Naive thymus-derived CD4-positive, alpha-beta T cell (primary cell): ENCODE measurements around the gene NT5DC2. TPM values are rescaled to one million over a fixed set of nuclear protein-coding genes. Genes with fewer than 3 reads are reported as not detected.

Experiments
- ATAC-seq: fragments of 150-1000 bp; cut with Tn5 transposase; 2 replicates; pipeline ENCODE4 v1.10.0; 2021; ENCODE audit warnings: mild to moderate bottlenecking, moderate library complexity
- CTCF ChIA-PET: fragments of 350-600 bp; sonication (Branson Sonifier 250); formaldehyde crosslinking; loops from one replicate; lab custom pipeline; 2021; ENCODE audit warnings: antibody characterized with exemption; lab: Charles Lee
- POLR2A ChIA-PET: fragments of 350-600 bp; sonication (Branson Sonifier 250); formaldehyde crosslinking; loops from one replicate; lab custom pipeline; 2021; ENCODE audit warnings: antibody characterized with exemption, inconsistent platforms; lab: Charles Lee
- DNase-seq, 9 donors: peaks; one replicate each; pipeline versions ENCODE4 v3.0.0 to v3.0.0-alpha.2; 2020 to 2022; ENCODE audit warnings: mixed read lengths in 1 of 9
- H3K27ac ChIP-seq: one replicate; pipeline ENCODE4 v1.7.0; 2013; ENCODE audit warnings: mild to moderate bottlenecking, low read depth, low read length, moderate library complexity
- H3K27me3 ChIP-seq, 2 donors: one replicate each; pipeline ENCODE4 v1.7.0; 2013; ENCODE audit warnings: low read length in 2 of 2, mild to moderate bottlenecking in 2 of 2, moderate library complexity in 2 of 2; ENCODE audit not compliant: control insufficient read depth in 2 of 2, insufficient read depth in 2 of 2
- H3K36me3 ChIP-seq, 3 experiments: 1 replicate in 2 of 3; 2 replicates in 1 of 3; pipeline ENCODE4 v1.7.0; 2013; ENCODE audit warnings: low read length in 3 of 3, mild to moderate bottlenecking in 3 of 3, moderate library complexity in 1 of 3; ENCODE audit not compliant: insufficient read depth in 3 of 3, control insufficient read depth in 2 of 3
- H3K4me1 ChIP-seq, 2 donors: one replicate each; pipeline ENCODE4 v1.7.0; 2013; ENCODE audit warnings: low read length in 2 of 2, mild to moderate bottlenecking in 2 of 2, moderate library complexity in 1 of 2; ENCODE audit not compliant: control insufficient read depth in 2 of 2, insufficient read depth in 2 of 2
- H3K4me3 ChIP-seq: 2 replicates; pipeline ENCODE4 v1.7.0; 2013; ENCODE audit warnings: mild to moderate bottlenecking, low read length
- H3K9me3 ChIP-seq, 3 experiments: 1 replicate in 2 of 3; 2 replicates in 1 of 3; pipeline ENCODE4 v1.7.0; 2013; ENCODE audit warnings: low read length in 3 of 3; ENCODE audit not compliant: control insufficient read depth in 2 of 3
- H3K27ac Mint-ChIP-seq, 9 donors: one replicate each; pipeline ENCODE4 v1.8.0; 2020 to 2022; ENCODE audit warnings: mixed read lengths in 9 of 9, mild to moderate bottlenecking in 8 of 9, moderate library complexity in 5 of 9, inconsistent platforms in 2 of 9
- H3K27me3 Mint-ChIP-seq, 5 donors: one replicate each; pipeline ENCODE4 v1.8.0; 2021 to 2022; ENCODE audit warnings: mixed read lengths in 5 of 5, mild to moderate bottlenecking in 1 of 5
- H3K36me3 Mint-ChIP-seq, 5 donors: one replicate each; pipeline ENCODE4 v1.8.0; 2020 to 2022; ENCODE audit warnings: mixed read lengths in 5 of 5, mild to moderate bottlenecking in 3 of 5, inconsistent platforms in 1 of 5
- H3K4me1 Mint-ChIP-seq, 7 donors: one replicate each; pipeline ENCODE4 v1.8.0; 2020 to 2022; ENCODE audit warnings: mixed read lengths in 7 of 7, mild to moderate bottlenecking in 3 of 7, inconsistent platforms in 1 of 7
- H3K4me3 Mint-ChIP-seq, 10 donors: one replicate each; pipeline ENCODE4 v1.8.0; 2020 to 2022; ENCODE audit warnings: mild to moderate bottlenecking in 10 of 10, mixed read lengths in 10 of 10, moderate library complexity in 6 of 10, inconsistent platforms in 2 of 10
- H3K9me3 Mint-ChIP-seq, 11 donors: one replicate each; pipeline ENCODE4 v1.8.0; 2020 to 2022; ENCODE audit warnings: mixed read lengths in 11 of 11, mild to moderate bottlenecking in 4 of 11, inconsistent platforms in 1 of 11, moderate library complexity in 1 of 11
- intact Hi-C, 2 donors: fragments of 100-400 bp; cut with micrococcal nuclease; formaldehyde crosslinking; loops; one replicate each; pipeline ENCODE4 v1.15.1; 2023
- polyA plus RNA-seq, 2 donors: library from polyadenylated mRNA; unstranded; fragments of 300-500 nt; fragmentation: Illumina TruSeq; gene quantifications; one replicate each; pipeline ENCODE4 v1.2.3, GENCODE V29; 2021
- total RNA-seq, 6 experiments: library from RNA in 5 of 6; stranded (reverse) in 5 of 6; gene quantifications; 1 replicate in 5 of 6; 2 replicates in 1 of 6; pipeline ENCODE4 v1.2.3 and lab custom pipeline; 2021 to 2026

NT5DC2 gene
- total and polyA plus RNA-seq, 7 experiments from 2014 or later = 1.3 to 23.0 (median 3.1) TPM; not detected in 1

GRCh38 chr3:52561028-52561747 lies 27.5 kb upstream of the NT5DC2 start:
- peaks cover 19 to 60% (median 23%) of the 10 kb centered on the region in 3 experiments for H3K36me3 ChIP-seq
- H3K4me1 Mint-ChIP-seq = peaks cover 0 to 7% (median 3%) of the 10 kb centered on the region in 7 donors
- no peaks in the 10 kb centered on the region for H3K9me3 Mint-ChIP-seq
- ChIA-PET POLR2A (no interaction called here), CTCF (no interaction called here)
- DNase-seq (no peak), ATAC-seq (no peak)
- H3K36me3 Mint-ChIP-seq = peaks cover 17 to 38% (median 34%) of the 10 kb centered on the region in 5 donors
- no peaks in the 10 kb centered on the region for H3K9me3 ChIP-seq
- no peaks in the 10 kb centered on the region for H3K27me3 Mint-ChIP-seq
- H3K27me3 ChIP-seq = no peaks in the 10 kb centered on the region
- no peak overlapping the region for H3K4me3 Mint-ChIP-seq
- H3K27ac Mint-ChIP-seq = no peak overlapping the region
- H3K4me1 ChIP-seq = no peaks in the 10 kb centered on the region
- intact Hi-C loops = no loop called here
- H3K4me3 ChIP-seq = no peak overlapping the region
- H3K27ac ChIP-seq = no peak overlapping the region

DNA sequence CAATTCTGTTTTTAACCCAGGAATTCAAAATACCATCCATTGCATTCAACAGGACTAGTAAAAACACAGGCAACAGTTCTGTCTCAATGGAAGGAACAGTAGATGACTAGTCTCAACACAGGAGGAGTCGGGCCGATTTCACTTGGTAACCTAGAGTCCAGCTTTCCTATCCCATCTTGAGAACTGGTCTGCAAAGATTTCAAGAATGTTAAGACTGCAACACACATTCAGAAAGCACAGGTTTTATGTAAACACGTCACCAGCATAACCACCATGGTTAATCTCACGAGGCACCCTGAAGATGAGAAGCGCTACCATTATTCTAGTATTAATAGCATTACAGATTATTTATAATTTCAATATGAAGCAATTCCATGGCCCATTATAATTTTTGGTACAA lies 24.8 kb upstream of the NT5DC2 start:
- no peak overlapping the region for H3K4me3 ChIP-seq
- intact Hi-C loops = no loop called here
- ChIA-PET POLR2A (no interaction called here), CTCF (no interaction called here)
- Mint-ChIP-seq H3K36me3 (peaks cover 20 to 45% (median 33%) of the 10 kb centered on the region in 5 donors), H3K4me3 (no peak overlapping the region), H3K4me1 (peaks cover 0 to 9% (median 5%) of the 10 kb centered on the region in 7 donors), H3K27me3 (no peaks in the 10 kb centered on the region), H3K9me3 (no peaks in the 10 kb centered on the region), H3K27ac (peak overlapping the region in 1 of 9 donors; percentile 76)
- ATAC-seq (no peak), DNase-seq (no peak)
- peaks cover 22 to 71% (median 24%) of the 10 kb centered on the region in 3 experiments for H3K36me3 ChIP-seq
- H3K4me1 ChIP-seq = no peaks in the 10 kb centered on the region
- no peak overlapping the region for H3K27ac ChIP-seq
- H3K27me3 ChIP-seq = no peaks in the 10 kb centered on the region
- H3K9me3 ChIP-seq = no peaks in the 10 kb centered on the region

DNA sequence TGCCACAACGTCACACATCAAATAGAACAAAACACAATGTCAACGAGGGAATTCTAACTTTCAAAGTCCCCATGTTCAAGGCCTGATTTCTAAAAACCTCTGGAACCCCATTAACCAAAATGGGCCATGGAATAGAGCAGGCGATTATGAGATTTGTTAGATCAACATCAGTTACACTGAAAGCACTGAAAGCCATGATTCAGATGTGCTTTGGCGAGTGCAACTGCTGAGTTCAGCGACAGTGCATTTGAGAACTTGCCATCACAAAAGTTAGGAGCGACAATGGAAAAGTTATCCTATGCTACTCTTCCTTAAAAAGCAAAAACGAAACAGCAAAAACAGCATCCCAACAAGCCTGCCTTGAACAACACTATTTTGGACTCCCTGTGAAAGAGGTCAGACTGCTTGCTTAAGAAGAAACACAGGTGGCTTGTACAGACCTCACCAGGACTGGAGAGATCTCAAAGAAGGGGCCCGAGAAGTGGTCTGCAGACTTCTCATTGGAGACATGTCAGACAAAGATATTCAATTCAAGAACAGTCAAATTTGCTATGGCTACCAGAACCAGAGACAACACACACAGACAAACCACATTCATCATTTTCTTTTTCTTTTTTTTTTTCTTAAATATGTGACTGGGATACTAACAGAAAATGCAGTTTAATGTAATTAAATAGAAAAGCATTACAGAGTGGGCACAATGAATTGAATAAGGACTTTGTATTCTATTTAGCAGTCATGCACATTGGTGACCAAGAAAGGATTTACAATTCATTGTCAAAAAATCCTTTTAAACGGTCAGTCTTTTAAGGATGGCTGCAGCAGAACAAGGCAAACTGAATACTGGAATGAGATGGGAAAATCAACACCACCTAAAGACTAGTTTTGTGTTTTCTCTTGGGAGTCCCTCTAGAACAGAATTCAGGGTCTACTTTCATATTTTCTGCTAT lies 23.6 kb upstream of the NT5DC2 start:
- no peak for ATAC-seq
- Mint-ChIP-seq H3K27me3 (no peaks in the 10 kb centered on the region), H3K9me3 (no peaks in the 10 kb centered on the region), H3K36me3 (peaks cover 16 to 36% (median 27%) of the 10 kb centered on the region in 5 donors), H3K4me1 (peaks cover 0 to 9% (median 5%) of the 10 kb centered on the region in 7 donors), H3K27ac (peak overlapping the region in 4 of 9 donors; percentile 8 to 72 (median 30)), H3K4me3 (no peak overlapping the region)
- H3K36me3 ChIP-seq = peaks cover 17 to 73% (median 30%) of the 10 kb centered on the region in 3 experiments
- DNase-seq = no peak
- H3K9me3 ChIP-seq = no peaks in the 10 kb centered on the region
- POLR2A ChIA-PET = no interaction called here
- CTCF ChIA-PET = no interaction called here
- no peak overlapping the region for H3K27ac ChIP-seq
- no peak overlapping the region for H3K4me3 ChIP-seq
- intact Hi-C loops = no loop called here
- H3K4me1 ChIP-seq = no peaks in the 10 kb centered on the region
- H3K27me3 ChIP-seq = no peaks in the 10 kb centered on the region

DNA sequence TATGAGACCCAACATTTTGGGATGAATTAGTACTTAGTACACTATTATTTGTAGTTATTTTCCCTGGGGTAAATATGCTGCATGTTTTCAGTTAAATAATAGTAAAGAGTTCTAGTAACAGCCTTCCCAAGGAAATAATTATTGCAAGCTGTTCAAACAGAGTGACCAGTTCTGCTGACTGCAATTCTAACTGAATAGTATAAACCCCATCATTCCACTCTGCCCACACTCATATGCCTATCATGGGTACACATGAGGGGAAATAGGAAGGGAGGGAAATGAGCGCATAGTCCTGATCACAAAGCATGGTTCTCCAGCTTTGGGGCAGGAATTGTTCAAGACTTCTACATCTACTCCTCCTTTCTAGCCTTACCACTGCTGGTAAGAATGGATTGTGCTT lies 21.4 kb upstream of the NT5DC2 start:
- Histone ChIP-seq H3K4me1 (no peaks in the 10 kb centered on the region), H3K36me3 (peaks cover 8 to 83% (median 28%) of the 10 kb centered on the region in 3 experiments), H3K9me3 (no peaks in the 10 kb centered on the region), H3K27ac (no peak overlapping the region), H3K4me3 (no peak overlapping the region), H3K27me3 (no peaks in the 10 kb centered on the region)
- Mint-ChIP-seq H3K4me3 (no peak overlapping the region), H3K36me3 (peaks cover 12 to 35% (median 22%) of the 10 kb centered on the region in 5 donors), H3K4me1 (peaks cover 0 to 8% (median 3%) of the 10 kb centered on the region in 7 donors), H3K27me3 (no peaks in the 10 kb centered on the region), H3K9me3 (no peaks in the 10 kb centered on the region), H3K27ac (no peak overlapping the region)
- no peak for ATAC-seq
- POLR2A ChIA-PET = no interaction called here
- intact Hi-C loops = no loop called here
- CTCF ChIA-PET = no interaction called here
- no peak for DNase-seq

- Histone ChIP-seq H3K36me3 (peaks cover 6 to 84% (median 27%) of the 10 kb centered on the region in 3 experiments), H3K4me1 (no peaks in the 10 kb centered on the region), H3K9me3 (no peaks in the 10 kb centered on the region), H3K27me3 (no peaks in the 10 kb centered on the region), H3K4me3 (no peak overlapping the region), H3K27ac (no peak overlapping the region)
- peaks cover 0 to 5% (median 0%) of the 10 kb centered on the region in 7 donors for H3K4me1 Mint-ChIP-seq
- peak overlapping the region in 1 of 9 donors; percentile 81 for H3K27ac Mint-ChIP-seq
- peaks cover 7 to 29% (median 14%) of the 10 kb centered on the region in 5 donors for H3K36me3 Mint-ChIP-seq
- DNase-seq (no peak), ATAC-seq (no peak)
- H3K4me3 Mint-ChIP-seq = no peak overlapping the region
- H3K9me3 Mint-ChIP-seq = no peaks in the 10 kb centered on the region
- POLR2A ChIA-PET = no interaction called here
- CTCF ChIA-PET = no interaction called here
- H3K27me3 Mint-ChIP-seq = no peaks in the 10 kb centered on the region
- intact Hi-C loops = no loop called here
Observed at GRCh38 chr3:52554026-52554755, 20.5 kb upstream of the NT5DC2 start.

GRCh38 chr3:52552089-52552488 lies 18.4 kb upstream of the NT5DC2 start:
- no peaks in the 10 kb centered on the region for H3K27me3 ChIP-seq
- ATAC-seq (no peak), DNase-seq (no peak)
- intact Hi-C loops = no loop called here
- ChIA-PET CTCF (no interaction called here), POLR2A (interaction anchor here (1.6 kb wide), 1 partner anchor 15 kb away, joined by 3 read pairs; no protein-coding TSS in a partner anchor)
- H3K4me3 ChIP-seq = no peak overlapping the region
- H3K27ac ChIP-seq = no peak overlapping the region
- Mint-ChIP-seq H3K9me3 (no peaks in the 10 kb centered on the region), H3K4me3 (no peak overlapping the region), H3K36me3 (peaks cover 2 to 20% (median 7%) of the 10 kb centered on the region in 5 donors), H3K27ac (peak overlapping the region in 4 of 9 donors; percentile 2 to 80 (median 62)), H3K4me1 (peaks cover 0 to 12% (median 0%) of the 10 kb centered on the region in 7 donors), H3K27me3 (no peaks in the 10 kb centered on the region)
- H3K9me3 ChIP-seq = no peaks in the 10 kb centered on the region
- H3K4me1 ChIP-seq = no peaks in the 10 kb centered on the region
- H3K36me3 ChIP-seq = peaks cover 7 to 74% (median 17%) of the 10 kb centered on the region in 3 experiments
